Mononuclear cell (primary cell): ENCODE data around the gene IGSF5. TPM values are rescaled to one million over a fixed set of nuclear protein-coding genes. Genes with fewer than 3 reads are reported as not detected.

Experiments
- H3K27me3 ChIP-seq: 2 replicates; pipeline ENCODE4 v1.6.0; 2011; ENCODE audit warnings: low read length, control low read depth; ENCODE audit not compliant: insufficient read depth
- H3K4me1 ChIP-seq: 2 replicates; pipeline ENCODE4 v1.5.1; 2011; ENCODE audit warnings: mild to moderate bottlenecking, low read length, control low read depth; ENCODE audit not compliant: insufficient read depth
- H3K4me3 ChIP-seq: 2 replicates; pipeline ENCODE4 v1.5.1; 2011; ENCODE audit warnings: mild to moderate bottlenecking, low read length, moderate library complexity
- H3K9me3 ChIP-seq: 2 replicates; pipeline ENCODE4 v1.5.1; 2011; ENCODE audit warnings: low read depth, mild to moderate bottlenecking, control low read depth, low read length
- total RNA-seq: library from RNA; depleted of rRNA; stranded (reverse); fragments of >200 nt; gene quantifications from one replicate; pipeline ENCODE4 v1.2.3, GENCODE V29; 2012

IGSF5 gene
- total RNA-seq, 1 donor, result not detected

- H3K9me3 ChIP-seq, result no peaks in the 10 kb centered on the region
- H3K27me3 ChIP-seq, result no peaks in the 10 kb centered on the region
These were observed 30.8 kb downstream of the IGSF5 start for GRCh38 chr21:39775816-39776215.

GRCh38 chr21:39776589-39776988 is 31.6 kb downstream of the IGSF5 start:
- Histone ChIP-seq H3K4me1 (no peaks in the 10 kb centered on the region), H3K9me3 (no peaks in the 10 kb centered on the region), H3K27me3 (no peaks in the 10 kb centered on the region), H3K4me3 (no peak overlapping the region)

More at GRCh38 chr21:39775816-39776215, 30.8 kb downstream of the IGSF5 start:
- Histone ChIP-seq H3K4me1 (no peaks in the 10 kb centered on the region), H3K4me3 (no peak overlapping the region)

- H3K9me3 ChIP-seq, result no peaks in the 10 kb centered on the region
- H3K27me3 ChIP-seq, result no peaks in the 10 kb centered on the region
- no peaks in the 10 kb centered on the region for H3K4me1 ChIP-seq
- H3K4me3 ChIP-seq, result no peak overlapping the region
These were observed 36.3 kb downstream of the IGSF5 start for GRCh38 chr21:39781331-39781730.

- Histone ChIP-seq H3K9me3 (no peaks in the 10 kb centered on the region), H3K27me3 (no peaks in the 10 kb centered on the region), H3K4me3 (no peak overlapping the region), H3K4me1 (no peaks in the 10 kb centered on the region)
These were observed 43.4 kb downstream of the IGSF5 start for GRCh38 chr21:39788383-39788782.

GRCh38 chr21:39796466-39796865 is 51.5 kb downstream of the IGSF5 start:
- Histone ChIP-seq H3K27me3 (no peaks in the 10 kb centered on the region), H3K9me3 (no peaks in the 10 kb centered on the region), H3K4me1 (no peaks in the 10 kb centered on the region), H3K4me3 (no peak overlapping the region)

GRCh38 chr21:39799178-39799577 is 54.2 kb downstream of the IGSF5 start:
- Histone ChIP-seq H3K4me1 (no peaks in the 10 kb centered on the region), H3K9me3 (no peaks in the 10 kb centered on the region), H3K4me3 (no peak overlapping the region), H3K27me3 (no peaks in the 10 kb centered on the region)

GRCh38 chr21:39800311-39800710 is 55.3 kb downstream of the IGSF5 start:
- Histone ChIP-seq H3K4me3 (no peak overlapping the region), H3K9me3 (no peaks in the 10 kb centered on the region), H3K27me3 (no peaks in the 10 kb centered on the region), H3K4me1 (no peaks in the 10 kb centered on the region)

GRCh38 chr21:39802217-39802616 is 57.2 kb downstream of the IGSF5 start:
- no peak overlapping the region for H3K4me3 ChIP-seq
- no peaks in the 10 kb centered on the region for H3K4me1 ChIP-seq
- H3K9me3 ChIP-seq, result no peaks in the 10 kb centered on the region
- no peaks in the 10 kb centered on the region for H3K27me3 ChIP-seq

GRCh38 chr21:39803393-39803792 is 58.4 kb downstream of the IGSF5 start:
- H3K27me3 ChIP-seq, result no peaks in the 10 kb centered on the region
- no peaks in the 10 kb centered on the region for H3K4me1 ChIP-seq
- H3K4me3 ChIP-seq, result no peak overlapping the region
- no peaks in the 10 kb centered on the region for H3K9me3 ChIP-seq

GRCh38 chr21:39804240-39804639 is 59.3 kb downstream of the IGSF5 start:
- no peaks in the 10 kb centered on the region for H3K27me3 ChIP-seq
- no peak overlapping the region for H3K4me3 ChIP-seq
- no peaks in the 10 kb centered on the region for H3K4me1 ChIP-seq
- H3K9me3 ChIP-seq, result no peaks in the 10 kb centered on the region

- H3K4me1 ChIP-seq, result no peaks in the 10 kb centered on the region
- no peaks in the 10 kb centered on the region for H3K27me3 ChIP-seq
- no peak overlapping the region for H3K4me3 ChIP-seq
- H3K9me3 ChIP-seq, result no peaks in the 10 kb centered on the region
These were observed 61.0 kb downstream of the IGSF5 start for GRCh38 chr21:39805983-39806382.

- Histone ChIP-seq H3K9me3 (no peaks in the 10 kb centered on the region), H3K27me3 (no peaks in the 10 kb centered on the region), H3K4me1 (no peaks in the 10 kb centered on the region), H3K4me3 (no peak overlapping the region)
These were observed 62.8 kb downstream of the IGSF5 start for GRCh38 chr21:39807738-39808137.

GRCh38 chr21:39809936-39810335 is 65.0 kb downstream of the IGSF5 start:
- H3K4me1 ChIP-seq, result no peaks in the 10 kb centered on the region
- H3K4me3 ChIP-seq, result no peak overlapping the region
- H3K9me3 ChIP-seq, result no peaks in the 10 kb centered on the region
- no peaks in the 10 kb centered on the region for H3K27me3 ChIP-seq

GRCh38 chr21:39812983-39813382 is 68.0 kb downstream of the IGSF5 start:
- H3K4me1 ChIP-seq, result no peaks in the 10 kb centered on the region
- no peaks in the 10 kb centered on the region for H3K27me3 ChIP-seq
- H3K4me3 ChIP-seq, result no peak overlapping the region
- no peaks in the 10 kb centered on the region for H3K9me3 ChIP-seq

GRCh38 chr21:39818557-39818956 is 73.6 kb downstream of the IGSF5 start:
- Histone ChIP-seq H3K4me3 (no peak overlapping the region), H3K4me1 (no peaks in the 10 kb centered on the region), H3K9me3 (no peaks in the 10 kb centered on the region), H3K27me3 (no peaks in the 10 kb centered on the region)

GRCh38 chr21:39822042-39822441 is 77.1 kb downstream of the IGSF5 start:
- H3K4me1 ChIP-seq, result no peaks in the 10 kb centered on the region
- no peak overlapping the region for H3K4me3 ChIP-seq
- H3K27me3 ChIP-seq, result no peaks in the 10 kb centered on the region
- H3K9me3 ChIP-seq, result no peaks in the 10 kb centered on the region

GRCh38 chr21:39825250-39825649 is 80.3 kb downstream of the IGSF5 start:
- no peaks in the 10 kb centered on the region for H3K9me3 ChIP-seq
- H3K4me3 ChIP-seq, result no peak overlapping the region
- H3K27me3 ChIP-seq, result no peaks in the 10 kb centered on the region
- no peaks in the 10 kb centered on the region for H3K4me1 ChIP-seq
